OCI-LY3 (cell line): Measurements from ENCODE around the gene RIMKLB.
"Not testable (repeated sequence)": the region's sequence is repeated elsewhere in the genome, so short reads cannot be mapped to it uniquely, and the experiment has no call there.

ENCODE experiments used
- CTCF ChIP-seq: fragments of 200-600, 300-600 bp; sonication (generic); IDR thresholded peaks from 2 replicates; pipeline ENCODE4 v1.5.1; 2014; ENCODE audit warnings: antibody characterized with exemption, low read length, low read depth
- EZH2phosphoT487 ChIP-seq: fragments of 200-600 bp; shearing (Covaris generic); IDR thresholded peaks from 2 replicates; pipeline ENCODE4 v1.6.1; 2018; ENCODE audit warnings: antibody characterized with exemption, mixed run types, low read depth

- not testable (repeated sequence) for TF ChIP-seq CTCF, EZH2phosphoT487
Observed at GRCh38 chr12:8788706-8789105, 90.9 kb downstream of the RIMKLB start.
